ENCODE data around the gene TUBA4B.
"Not testable (repeated sequence)": the region's sequence is repeated elsewhere in the genome, so short reads cannot be mapped to it uniquely, and the experiment has no call there.

Gene TUBA4B

DNA sequence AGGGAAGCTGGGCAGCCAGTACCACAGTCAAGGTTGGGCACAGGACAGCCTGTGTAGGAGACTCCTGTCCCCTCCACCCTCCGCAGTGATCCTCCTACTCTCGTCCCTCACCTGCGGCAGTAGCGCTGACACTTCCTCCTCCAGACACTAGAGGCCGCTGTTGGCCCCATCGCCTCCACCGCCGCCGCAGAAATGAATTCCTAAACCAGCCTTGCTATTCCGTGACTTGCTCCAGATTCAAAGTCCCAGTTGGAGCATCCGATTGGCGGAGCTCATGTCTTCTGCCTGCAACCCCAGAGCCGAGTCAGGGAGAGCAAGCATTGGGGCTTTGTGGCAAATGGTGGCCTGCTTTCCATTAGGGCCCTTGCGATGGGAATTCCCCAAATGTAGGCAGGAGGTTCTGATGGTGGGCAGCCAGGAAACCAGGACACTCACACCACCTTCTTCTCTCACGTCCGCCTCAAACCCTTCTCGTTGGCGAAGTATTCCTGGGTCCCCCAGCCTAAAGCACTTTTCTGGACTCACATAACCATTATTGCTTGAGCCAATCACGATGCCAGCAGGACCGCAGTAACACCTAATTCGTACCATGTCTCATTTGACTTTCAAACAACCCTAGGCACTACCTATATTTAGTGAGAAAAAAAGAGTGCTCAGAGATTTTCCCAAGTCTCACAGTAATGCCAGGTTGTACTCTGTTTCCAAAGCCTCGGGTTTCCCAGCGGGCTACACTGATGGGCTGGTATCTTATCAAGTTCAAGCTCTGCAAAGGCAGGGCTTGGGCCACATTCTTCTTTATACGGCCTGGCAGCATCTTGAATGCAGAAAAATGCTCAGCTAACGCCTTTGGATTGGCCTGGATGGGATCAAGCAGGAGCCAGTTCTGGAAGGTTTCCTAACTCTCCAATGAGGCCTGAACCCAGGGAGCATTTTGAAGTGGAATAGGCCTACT, 24.9 kb downstream of the TUBA4B start:
- no peak for ATAC-seq

DNA sequence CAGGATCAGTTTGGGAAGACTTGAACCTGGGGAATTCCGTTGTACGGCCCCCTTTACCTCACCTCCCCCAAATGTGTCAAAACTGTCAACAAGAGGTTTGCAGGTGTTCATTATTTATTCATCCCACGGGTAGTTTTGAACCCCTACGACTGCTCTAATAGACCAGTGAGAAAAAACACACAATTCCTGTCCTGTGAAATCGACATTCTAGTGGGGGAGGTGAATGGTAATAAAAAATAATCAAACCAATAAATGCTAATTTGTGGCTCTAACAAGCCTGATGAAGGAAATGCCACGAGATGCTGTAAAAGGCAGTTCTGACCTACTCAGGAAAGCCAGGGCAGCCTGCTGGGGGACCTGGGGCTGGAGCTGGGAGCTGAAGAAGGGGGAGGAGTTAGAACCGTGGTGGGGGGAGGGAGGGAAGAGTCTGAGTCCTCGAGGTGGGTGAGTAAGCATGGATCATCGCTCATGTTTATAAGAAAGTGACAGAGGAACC, 25.7 kb downstream of the TUBA4B start:
- no peak for ATAC-seq

DNA sequence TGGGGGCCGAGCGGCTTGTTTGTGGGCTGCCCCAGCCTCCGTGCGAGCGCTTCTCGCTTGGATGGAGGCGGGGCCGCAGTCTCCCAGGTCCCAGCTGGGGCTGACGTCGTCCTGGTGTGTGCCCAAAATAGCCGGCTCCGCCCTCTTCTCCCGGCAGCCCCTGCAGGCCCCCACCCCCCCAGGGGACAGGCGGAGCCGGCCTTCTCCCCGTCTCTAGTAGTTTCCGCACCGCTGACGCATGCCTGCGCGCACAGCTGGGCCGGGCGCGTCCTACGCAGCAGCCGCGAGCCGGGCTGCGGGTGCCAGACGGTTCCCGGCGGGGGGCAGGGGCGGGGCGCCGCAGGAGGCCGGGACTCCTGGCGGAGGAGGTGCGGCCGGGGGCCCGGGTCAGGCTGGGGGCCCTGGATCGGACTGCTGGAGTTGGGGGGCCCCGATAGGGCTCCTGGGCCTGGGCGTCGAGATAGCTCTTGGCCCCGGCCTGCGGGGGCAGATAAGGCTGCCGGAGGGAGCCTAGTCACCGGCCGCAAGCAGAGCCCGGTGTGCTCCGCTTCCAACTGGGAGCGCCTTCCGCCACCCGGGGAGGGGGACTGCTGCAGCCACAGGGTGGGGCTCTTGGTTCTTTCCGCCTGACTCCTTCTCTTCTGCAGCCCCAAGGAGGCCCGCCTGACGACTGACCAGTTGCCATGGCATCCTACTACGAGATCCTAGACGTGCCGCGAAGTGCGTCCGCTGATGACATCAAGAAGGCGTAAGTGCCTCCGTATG, 26.3 kb downstream of the TUBA4B start, which contains the start of gene DNAJB2:
TSS of gene DNAJB2 (plus strand) at position 216 of the 765 bp plus-strand sequence. CDS start at position 684, 468 bp downstream.
- peak; percentile 88 to 92 for ATAC-seq

- no peak for ATAC-seq
Measured at GRCh38 chr2:219279916-219280516, 27.0 kb downstream of the TUBA4B start.

DNA sequence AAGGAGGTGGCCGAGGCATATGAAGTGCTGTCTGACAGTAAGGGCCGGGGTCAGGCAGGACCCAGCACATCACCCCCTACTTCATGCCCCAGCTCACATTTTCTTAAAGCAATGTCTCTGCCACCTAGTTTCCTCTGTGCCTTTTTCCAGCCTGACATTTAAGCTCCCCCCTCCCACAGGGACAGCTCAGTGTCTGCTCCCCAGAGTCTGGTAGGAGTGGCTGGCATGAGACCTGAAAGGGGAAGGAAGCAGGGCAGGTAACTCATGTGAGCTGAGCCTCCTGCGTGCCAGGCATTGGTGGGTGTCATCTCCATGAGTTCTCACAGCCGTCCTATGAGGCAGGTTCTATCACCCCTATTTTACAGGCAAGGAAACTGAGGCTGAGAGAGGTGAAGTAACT, 27.6 kb downstream of the TUBA4B start:
- ATAC-seq: no peak

GRCh38 chr2:219281588-219281987, 28.5 kb downstream of the TUBA4B start:
- ATAC-seq: no peak

DNA sequence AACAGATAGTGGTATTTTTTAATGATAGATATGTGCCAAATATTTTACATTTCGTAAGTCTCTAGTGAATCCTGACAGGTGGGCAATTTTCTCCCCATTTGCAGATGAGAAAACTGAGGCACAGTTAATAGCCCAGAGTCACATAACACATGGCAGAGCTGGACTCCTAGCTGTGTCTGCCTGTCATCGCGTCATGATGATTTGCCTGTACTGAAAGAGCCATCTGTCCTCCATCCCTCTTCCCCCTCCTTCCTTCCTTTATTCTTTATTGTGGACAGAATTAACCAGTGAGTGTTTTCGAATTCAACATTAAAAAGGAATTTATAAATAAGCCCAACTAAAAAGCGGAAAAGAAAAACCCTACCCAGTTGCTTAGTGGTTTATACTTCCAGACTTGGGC, 29.3 kb downstream of the TUBA4B start:
- no peak for ATAC-seq

GRCh38 chr2:219282943-219283581, 30.0 kb downstream of the TUBA4B start:
- no peak for ATAC-seq

- no peak for ATAC-seq
Measured at GRCh38 chr2:219284501-219285372, 31.7 kb downstream of the TUBA4B start.

- ATAC-seq: no peak
Measured at GRCh38 chr2:219285373-219285735, 32.3 kb downstream of the TUBA4B start.

DNA sequence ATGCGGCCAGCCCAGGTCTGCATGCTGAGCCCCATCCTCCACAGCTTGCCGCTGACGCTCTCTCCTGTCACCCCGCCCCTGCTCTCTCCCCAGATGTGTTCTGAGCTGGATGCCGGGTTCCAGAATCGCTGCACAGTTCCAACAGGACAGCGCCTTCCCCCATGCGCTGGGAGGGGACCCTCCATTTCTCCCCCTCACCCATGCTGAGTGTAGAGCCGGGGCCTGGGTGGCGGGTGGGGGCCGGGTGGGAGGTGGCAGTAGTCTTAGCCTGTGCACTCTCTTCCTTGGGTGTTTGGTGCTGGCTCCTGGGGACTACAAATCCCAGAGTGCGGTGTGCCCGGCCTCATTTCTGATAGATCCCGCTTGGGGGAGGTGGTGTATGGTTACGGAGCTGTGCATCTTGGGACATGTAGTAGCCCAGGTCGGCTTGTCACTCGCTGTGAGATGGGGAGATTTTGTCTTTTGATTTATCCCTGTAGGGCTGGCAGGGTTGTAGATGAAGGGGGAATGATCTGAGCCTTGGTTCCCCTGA, 32.9 kb downstream of the TUBA4B start:
- no peak for ATAC-seq

DNA sequence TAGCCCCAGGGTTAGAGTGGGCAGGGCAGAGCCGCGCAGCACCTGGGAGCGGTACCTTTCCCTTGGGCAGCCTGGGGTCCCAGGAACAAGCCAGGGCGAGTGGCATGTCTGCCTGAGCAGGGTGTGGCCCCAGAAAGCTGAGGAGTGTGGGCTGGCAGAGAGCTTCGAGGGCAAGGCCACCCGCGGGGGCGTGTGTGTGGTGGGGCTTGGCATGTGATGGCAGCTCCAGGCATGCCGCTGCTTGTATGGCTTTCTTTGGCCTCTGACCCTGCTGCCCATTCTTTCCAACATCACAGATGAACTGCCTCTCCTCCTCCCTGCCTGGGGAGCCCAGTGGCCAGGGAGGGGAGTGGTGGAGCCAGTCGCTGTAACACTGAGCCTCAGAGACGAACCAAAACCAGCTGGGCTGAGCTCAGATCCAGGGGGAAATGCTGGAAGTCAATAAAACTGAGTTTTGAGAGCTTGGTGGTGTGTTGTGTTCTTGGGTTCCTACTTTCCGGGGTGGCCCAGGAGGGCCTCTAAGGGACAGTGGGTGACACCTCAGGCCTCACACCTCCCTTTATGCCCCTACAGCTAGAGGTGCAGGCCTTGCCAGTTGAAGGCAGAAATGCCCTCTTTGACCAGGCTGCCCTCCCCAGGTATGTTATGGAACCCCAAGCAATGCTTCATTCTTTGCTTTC, 33.5 kb downstream of the TUBA4B start:
- ATAC-seq: no peak

GRCh38 chr2:219287116-219287440, 34.0 kb downstream of the TUBA4B start:
- ATAC-seq: not testable (repeated sequence)

DNA sequence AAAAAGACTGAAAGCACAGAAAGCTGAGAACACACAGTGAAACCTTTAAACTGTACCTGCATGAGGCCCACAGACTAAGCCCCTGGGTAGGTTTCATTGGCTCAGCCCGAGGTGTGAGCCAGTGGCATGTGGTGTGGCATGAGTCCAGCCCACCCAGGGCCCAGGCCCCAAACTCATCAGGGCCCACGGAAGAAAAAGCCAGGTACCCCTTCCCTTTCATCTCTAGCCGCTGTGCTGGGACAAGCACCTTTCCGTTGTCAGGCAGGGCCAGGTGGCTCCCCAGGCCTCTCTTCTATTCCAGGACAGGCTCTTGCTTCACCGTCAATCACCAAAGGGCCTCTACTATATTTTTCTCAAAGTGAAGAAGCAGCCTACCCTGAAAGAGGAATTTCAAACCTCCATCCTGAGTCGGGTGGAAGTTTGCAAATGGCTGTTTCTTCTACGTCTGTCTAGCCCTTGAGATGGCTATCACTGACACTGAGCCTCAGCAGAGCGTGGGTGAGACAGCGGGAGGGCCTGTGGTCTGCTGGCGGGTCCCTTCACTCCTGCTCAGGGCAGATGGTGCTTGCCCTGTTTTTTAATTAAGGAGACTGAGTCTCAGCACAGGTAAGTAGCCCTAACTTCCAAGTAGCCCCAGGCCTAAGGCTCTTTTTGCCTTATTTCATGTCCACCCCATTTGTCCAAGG, 34.7 kb downstream of the TUBA4B start:
- ATAC-seq: no peak

GRCh38 chr2:219289195-219289536, 36.1 kb downstream of the TUBA4B start:
- no peak for ATAC-seq

DNA sequence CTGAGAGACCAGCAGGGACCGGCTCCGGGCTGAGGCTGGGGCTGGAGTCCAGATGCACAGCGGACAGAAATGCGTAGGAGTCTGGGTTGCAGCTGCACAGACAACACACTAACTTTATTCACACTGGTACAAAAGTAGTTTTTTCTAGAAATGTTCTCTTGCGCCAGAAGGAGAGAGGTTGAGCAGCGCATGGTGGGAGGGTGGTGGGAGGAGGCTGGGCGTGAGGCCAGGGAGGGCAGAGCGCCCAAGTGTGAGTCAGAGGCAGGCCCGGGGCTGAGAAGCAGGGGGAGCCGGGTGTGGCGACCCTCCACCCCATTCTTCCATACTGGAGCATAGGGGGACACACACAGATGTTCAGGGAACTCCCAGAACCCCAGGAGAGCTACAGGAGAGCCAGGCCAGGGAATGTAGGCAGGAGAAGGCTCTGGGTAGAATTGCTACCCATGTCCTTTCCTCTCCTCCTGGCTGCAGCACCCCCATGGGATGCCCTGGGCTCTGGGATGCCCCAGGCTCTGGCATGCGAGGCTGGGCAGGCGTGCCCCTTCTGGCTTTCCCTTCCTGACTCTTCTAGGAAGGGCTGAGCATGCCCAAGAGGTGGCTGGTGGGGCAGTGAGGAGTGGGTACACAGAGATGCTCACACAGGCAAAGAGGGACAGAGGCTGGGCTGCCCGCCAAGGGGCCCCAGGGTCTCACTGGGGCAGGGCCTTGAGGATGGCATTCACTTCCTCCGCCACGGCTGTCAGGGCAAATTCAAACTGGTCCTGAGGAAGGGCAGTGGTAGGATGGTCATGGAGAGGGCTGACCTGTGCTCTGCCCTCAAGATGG, 36.7 kb downstream of the TUBA4B start:
- ATAC-seq: no peak

DNA sequence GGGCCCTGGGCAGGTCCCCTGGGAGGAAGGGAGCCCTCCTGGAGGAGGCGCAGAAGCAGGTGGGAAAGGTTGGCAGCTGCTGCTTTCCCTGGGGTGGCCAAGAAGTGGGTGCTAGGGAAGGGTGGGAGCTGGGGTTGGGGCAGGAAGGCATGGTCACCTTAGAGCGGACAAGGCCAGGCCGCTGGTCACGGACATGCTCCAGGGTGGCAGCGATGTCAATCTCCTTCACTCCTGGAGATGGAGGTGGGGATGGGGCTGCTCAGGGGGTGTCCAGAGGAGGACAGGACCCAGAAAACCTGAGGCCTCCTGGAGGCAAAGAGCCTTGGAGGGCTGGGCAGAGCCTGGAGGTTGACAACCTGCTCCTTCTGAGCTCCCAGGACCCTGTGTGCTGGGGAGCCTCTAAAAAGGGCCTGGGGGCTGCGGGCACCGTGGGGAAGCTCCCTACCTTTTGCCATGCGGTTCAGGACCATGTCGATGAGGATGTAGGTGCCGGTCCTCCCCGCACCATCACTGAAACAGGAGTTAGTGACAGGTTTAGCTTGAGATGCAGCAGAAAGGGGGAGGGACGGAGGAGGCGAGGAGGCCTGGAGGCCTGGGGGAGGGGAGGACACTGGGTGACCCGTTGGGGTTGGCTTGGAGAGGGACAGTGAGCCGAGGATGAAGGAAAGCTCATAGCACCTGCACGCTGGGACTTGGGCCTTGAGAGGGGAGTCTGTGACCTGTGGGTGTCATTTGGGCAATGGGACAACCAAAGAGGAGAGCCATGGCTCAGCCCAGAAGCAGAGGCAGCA, 37.5 kb downstream of the TUBA4B start:
- ATAC-seq: no peak

DNA sequence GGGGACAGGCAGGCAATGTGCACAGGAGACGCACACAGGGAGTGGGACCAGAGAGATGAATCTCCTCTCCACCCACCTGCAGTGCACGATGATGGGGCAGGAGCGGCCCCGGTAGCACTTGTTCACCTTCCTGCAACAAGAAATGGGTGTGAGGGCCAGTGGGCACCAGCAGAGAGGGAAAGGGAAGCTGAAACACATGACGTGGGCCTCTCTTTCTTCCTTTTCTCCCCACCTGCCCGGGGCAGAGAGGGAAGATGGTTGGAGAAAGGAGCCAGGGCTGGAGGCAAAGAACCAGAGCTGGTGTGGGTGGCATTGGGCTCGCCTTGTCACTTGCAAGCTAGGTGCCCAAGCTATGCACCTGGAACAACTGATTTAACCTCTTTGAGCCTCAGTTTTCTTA, 38.4 kb downstream of the TUBA4B start:
- ATAC-seq: no peak
